HK-2 (cell line): ENCODE measurements around the gene BNC2.
"Not testable (repeated sequence)": the region's sequence is repeated elsewhere in the genome, so short reads cannot be mapped to it uniquely, and the experiment has no call there.

Experiments used
- DNase-seq: peaks from one replicate; pipeline ENCODE4 v3.0.0-alpha.2; 2018; ENCODE audit not compliant: unreplicated experiment

Gene BNC2, protein sequence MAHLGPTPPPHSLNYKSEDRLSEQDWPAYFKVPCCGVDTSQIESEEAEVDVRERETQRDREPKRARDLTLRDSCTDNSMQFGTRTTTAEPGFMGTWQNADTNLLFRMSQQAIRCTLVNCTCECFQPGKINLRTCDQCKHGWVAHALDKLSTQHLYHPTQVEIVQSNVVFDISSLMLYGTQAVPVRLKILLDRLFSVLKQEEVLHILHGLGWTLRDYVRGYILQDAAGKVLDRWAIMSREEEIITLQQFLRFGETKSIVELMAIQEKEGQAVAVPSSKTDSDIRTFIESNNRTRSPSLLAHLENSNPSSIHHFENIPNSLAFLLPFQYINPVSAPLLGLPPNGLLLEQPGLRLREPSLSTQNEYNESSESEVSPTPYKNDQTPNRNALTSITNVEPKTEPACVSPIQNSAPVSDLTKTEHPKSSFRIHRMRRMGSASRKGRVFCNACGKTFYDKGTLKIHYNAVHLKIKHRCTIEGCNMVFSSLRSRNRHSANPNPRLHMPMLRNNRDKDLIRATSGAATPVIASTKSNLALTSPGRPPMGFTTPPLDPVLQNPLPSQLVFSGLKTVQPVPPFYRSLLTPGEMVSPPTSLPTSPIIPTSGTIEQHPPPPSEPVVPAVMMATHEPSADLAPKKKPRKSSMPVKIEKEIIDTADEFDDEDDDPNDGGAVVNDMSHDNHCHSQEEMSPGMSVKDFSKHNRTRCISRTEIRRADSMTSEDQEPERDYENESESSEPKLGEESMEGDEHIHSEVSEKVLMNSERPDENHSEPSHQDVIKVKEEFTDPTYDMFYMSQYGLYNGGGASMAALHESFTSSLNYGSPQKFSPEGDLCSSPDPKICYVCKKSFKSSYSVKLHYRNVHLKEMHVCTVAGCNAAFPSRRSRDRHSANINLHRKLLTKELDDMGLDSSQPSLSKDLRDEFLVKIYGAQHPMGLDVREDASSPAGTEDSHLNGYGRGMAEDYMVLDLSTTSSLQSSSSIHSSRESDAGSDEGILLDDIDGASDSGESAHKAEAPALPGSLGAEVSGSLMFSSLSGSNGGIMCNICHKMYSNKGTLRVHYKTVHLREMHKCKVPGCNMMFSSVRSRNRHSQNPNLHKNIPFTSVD

DNA sequence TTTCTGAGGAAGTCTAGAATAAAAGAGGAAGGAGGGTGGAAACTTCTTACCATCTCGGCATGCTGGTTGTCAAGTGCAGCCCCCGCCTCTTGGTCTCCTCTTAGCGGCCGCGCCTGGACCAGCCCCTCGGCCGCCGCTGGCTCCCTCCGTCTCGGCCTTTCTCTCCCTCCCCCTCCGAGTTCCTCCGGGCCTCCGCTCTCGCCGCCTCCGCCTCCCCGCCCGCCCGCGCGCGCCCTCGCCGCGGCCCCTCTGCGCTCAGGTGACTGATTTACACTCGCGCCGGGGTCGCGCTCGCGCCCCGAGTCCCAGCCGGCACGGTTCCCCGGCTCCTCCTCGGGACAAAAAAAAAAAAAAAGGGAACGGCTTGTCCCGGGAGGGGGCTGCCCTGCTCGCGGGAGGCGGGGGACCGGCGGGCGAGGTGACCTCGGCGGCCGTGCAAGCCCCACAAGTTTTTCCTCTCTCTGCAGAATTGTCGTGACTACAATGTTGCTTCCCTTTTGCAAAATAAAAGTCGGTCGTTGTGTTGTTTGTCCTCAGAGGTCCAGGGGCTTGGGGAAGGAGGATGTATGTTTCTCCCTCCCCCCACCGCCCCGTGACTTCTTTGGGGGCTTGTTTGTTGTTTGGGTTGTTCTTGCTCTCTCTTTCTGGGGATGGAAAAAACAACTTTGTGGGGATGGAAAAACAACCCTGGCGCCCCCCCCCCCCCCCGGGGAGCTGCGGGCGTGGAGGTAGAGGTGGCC is at the start of gene BNC2:
Gene BNC2 (minus strand): TSS at position 75 of the 740 bp plus-strand sequence. CDS start 22 bp downstream, at position 53.
- DNase-seq, result peak; percentile 44

DNA sequence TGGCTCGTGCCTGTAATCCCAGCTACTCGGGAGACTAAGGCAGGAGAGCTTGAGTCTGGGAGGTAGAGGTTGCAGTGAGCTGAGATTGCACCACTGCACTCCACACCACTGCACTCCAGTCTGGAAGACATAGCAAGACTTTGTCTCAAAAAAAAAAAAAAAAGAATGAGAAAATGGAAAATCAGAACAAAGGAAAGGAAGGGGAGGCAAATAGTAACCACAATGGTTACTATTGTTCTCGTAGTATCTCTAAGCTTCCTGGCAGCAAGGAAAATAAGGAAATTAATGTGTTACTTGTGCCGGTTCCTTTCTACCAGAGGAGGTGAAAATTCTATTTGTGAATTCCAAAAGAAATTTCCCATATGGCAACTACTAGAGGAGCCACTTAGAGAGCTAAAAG is 48.5 kb upstream of the BNC2 start:
- DNase-seq, result no peak

DNA sequence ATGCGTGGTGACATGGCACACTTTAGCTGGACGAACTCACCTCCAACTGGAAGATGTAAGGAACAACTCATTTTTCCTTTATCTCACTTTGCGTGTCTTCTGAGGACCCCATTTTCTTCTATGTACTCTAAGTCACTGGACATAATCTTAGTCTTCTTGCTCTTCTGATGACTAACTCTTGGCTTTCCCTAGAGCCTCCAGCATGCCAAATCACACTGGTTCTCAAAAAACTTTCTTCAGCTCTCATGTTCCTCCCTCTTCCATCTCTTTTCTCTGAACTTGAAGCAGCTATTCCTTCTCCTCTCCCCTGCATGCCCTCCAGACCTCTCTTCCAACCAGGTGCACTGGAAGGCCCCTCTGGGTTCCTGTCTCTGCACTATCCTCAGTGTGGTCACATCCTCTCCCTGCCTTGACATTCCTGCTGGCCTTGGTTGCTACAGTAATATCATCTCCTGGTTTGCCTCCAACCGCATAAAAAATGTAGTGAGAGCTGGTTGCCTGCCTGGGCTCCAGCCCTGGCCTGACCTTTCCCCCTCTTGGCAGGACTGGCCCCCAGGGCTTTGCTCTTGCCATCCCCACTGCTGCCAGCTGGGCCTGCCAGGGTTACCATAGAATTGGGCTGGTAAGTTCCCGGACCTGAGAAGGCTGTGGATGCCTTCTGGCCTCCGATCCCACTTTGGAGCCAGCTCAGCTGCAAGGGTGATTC is 44.8 kb upstream of the BNC2 start:
- DNase-seq, result no peak

- DNase-seq, result no peak
Measured at GRCh38 chr9:16912197-16912596, 41.7 kb upstream of the BNC2 start.

GRCh38 chr9:16908206-16908605 is 37.7 kb upstream of the BNC2 start:
- DNase-seq, result not testable (repeated sequence)

GRCh38 chr9:16904655-16905054 is 34.2 kb upstream of the BNC2 start:
- DNase-seq, result no peak

GRCh38 chr9:16901590-16901989 is 31.1 kb upstream of the BNC2 start:
- no peak for DNase-seq

- no peak for DNase-seq
Measured at GRCh38 chr9:16899606-16900005, 29.1 kb upstream of the BNC2 start.

- no peak for DNase-seq
Measured at GRCh38 chr9:16898464-16898863, 28.0 kb upstream of the BNC2 start.

DNA sequence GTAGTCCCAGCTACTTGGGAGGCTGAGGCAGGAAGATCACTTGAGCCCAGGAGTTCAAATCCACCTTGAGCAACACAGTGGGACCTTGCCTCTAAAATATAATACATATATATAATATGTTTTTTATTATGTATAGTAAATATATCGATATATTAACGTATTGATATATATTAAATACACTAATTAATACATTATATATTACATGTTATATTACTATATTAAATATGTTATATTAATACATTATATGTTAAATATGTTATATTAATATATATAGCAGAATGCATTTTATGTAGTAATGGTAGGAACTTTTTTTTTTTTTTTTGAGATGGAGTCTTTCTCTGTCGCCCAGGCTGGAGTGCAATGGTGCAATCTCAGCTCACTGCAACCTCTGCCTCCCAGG is 18.1 kb upstream of the BNC2 start:
- DNase-seq, result no peak

GRCh38 chr9:16885931-16886330 is 15.5 kb upstream of the BNC2 start:
- no peak for DNase-seq

DNA sequence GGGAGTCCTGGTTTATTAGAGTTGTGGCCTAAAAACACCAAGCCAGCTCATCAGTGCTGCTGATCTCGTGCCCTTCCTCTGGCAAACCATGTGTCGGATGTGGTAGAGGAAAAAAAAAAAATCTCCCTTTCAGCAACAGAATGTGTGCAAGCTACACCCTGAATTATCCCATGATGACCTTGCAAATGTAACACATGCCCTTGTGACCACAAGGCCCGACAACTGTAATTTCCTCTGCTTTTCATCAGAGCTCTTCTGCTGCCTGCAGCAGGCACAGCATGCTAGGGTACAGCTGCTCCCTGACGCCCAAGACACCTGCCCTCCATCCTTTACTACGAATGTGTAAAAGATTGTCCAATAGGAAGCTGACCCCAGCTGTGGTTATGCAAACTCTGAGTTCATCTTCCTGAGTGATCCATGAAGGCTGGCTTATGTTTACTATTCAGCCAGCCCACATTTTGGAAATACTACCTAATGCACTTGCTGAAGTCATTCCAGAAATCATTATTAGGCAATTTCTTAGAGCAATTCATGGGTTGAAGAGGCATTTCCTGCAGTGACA is 14.6 kb upstream of the BNC2 start:
- DNase-seq, result no peak

DNA sequence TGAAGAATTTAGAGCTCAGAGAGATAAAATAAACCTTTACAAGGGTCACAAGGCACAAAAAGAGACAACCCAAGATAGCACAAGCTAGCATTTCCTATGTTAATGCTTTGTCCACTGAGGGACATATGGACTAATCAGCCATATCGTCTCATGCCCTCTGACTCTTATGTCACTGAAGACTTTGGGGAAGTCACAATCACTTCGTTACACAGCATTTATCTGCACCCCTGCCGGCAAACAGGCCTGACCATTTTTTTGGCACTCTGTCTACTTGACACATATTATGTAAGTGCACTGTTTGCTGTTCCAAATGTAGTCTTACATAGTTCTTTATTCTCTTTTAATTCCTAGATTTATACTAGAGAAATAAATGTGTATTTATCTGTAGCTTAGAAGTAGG is 13.9 kb upstream of the BNC2 start:
- no peak for DNase-seq

- DNase-seq, result no peak
Measured at GRCh38 chr9:16883586-16883985, 13.1 kb upstream of the BNC2 start.

DNA sequence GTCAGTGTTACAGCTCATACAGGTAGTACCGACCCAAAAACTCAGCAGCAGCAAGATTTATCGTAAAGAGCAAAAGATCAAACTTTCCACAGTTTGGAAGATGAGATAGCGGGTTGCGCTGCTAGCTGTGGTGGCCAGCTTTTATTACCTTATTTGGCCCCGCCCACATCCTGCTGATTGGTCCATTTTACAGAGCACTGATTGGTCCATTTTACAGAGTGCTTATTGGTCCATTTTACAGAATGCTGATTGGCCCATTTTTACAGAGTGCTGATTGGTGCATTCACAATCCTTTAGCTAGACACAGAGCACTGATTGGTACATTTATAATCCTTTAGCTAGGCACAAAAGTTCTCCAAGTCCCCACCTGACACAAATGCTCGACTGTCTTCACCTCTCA is 12.0 kb upstream of the BNC2 start:
- DNase-seq, result not testable (repeated sequence)

- DNase-seq, result no peak
Measured at GRCh38 chr9:16879416-16879815, 8.9 kb upstream of the BNC2 start.

- DNase-seq, result no peak
Measured at GRCh38 chr9:16877256-16877655, 6.8 kb upstream of the BNC2 start.

GRCh38 chr9:16873126-16873802 is 2.8 kb upstream of the BNC2 start:
- no peak for DNase-seq

DNA sequence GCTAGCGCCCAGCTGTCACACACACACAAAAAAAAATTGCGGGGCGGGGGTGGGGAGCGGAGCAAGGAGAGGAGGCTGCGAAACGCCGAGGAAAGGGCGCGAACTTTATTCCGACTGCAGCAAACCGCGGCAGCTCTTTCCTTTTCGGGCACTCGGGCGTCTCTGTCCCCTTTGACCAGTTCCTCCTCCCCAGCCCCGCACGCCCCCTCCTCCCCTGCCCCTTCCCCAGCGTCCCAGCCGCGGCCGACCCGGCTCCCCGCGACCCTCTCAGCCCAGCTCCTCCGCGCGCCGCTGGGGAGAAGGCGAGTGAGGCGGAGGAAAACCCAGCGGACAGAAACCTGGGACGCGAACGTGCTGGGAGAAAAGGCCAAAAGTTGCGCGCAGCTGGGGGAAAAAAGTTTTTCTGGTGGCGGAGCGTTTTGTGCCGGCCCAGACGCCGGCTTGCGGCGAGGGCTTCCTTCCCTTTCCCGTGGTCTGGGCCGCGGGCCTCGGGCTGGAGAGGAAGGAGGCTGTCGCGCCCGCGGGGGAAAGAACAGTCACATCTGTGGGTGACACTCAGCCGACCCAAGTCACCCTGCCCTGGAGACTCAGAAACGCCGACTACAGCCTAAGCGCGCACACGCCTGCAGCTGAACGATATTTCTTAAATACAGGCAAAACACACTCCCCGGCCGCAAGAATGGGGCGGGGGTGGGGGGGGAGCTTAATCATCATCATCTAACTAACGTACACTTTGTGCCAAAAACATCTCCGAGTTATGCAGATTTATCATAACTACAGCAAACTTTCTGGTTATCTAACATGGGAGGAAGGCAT is 1.1 kb upstream of the BNC2 start:
- DNase-seq, result peak; percentile 35
